NCI-H2081 treated with DMSO at 0.1 percent for 48 hours (cell line): ENCODE measurements around the gene PRR36.

ENCODE experiments used
- DNase-seq: peaks from one replicate; lab custom pipeline; 2025; lab: John Stamatoyannopoulos, UW

Gene PRR36

GRCh38 chr19:7871437-7872305 is 2.5 kb downstream of the PRR36 start:
- no peak for DNase-seq

DNA sequence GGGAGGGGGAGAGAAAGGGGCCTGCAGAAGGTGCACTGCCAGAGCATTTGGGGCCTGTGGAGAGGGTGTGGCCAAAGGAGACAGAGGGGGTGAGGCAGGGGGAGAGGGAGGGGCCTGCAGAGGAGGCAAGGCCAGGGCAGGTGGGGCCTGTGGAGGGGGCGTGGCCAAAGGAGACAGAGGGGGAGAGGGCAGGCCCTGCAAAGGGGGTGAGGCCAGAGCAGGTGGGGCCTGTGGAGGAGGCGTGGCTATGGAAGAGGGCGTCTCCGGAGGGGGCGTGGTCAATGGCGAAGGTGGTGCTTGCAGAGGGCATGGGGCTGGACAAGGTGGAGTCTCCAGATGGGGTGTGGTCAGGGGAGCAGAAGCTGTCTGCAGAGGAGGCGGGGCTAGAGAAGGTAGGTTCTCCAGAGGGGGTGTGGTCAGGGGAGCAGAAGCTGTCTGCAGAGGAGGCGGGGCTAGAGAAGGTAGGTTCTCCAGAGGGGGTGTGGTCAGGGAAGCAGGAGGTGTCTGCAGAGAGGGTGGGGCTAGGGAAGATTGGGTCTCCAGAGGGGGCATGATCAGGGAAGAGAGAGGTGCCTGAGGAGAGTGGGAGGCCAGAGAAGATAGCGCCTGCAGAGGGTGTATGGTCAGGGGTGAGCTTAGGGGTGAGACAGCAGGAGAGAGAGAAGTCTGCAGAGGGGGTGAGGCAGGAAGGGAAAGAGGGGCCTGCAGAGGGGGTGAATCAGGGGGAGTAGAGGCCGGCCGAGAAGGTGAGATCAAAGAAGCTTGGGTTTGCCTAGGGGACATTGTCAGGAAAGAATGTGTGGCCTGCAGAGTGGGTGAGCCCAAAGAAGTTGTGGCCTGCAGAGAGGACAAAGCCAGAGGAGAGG is 3.4 kb downstream of the PRR36 start:
- DNase-seq: no peak

- DNase-seq: no peak
Observed at GRCh38 chr19:7869910-7870511, 4.2 kb downstream of the PRR36 start.

GRCh38 chr19:7869453-7869909 is 4.7 kb downstream of the PRR36 start:
- no peak for DNase-seq

- DNase-seq: no peak
Observed at GRCh38 chr19:7868671-7869452, 5.3 kb downstream of the PRR36 start.

DNA sequence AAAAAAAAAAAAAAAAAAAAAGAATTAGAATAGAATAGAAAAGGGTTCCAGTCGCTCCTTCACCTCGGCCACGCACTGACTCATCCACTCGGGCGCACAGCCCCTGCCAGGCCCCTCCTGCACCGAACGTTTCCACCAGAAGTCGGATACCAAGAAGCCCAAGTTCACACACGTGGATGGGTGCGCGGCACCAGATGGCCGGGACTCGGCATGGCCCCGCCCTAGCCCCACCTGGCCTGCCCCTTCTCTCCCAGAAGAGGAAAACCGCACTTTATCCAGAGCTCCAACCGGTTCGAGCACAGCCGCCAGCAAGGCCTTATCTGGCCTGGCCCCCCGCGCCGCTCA is 5.9 kb downstream of the PRR36 start:
- DNase-seq: no peak

- DNase-seq: no peak
Observed at GRCh38 chr19:7867092-7867844, 6.9 kb downstream of the PRR36 start.

DNA sequence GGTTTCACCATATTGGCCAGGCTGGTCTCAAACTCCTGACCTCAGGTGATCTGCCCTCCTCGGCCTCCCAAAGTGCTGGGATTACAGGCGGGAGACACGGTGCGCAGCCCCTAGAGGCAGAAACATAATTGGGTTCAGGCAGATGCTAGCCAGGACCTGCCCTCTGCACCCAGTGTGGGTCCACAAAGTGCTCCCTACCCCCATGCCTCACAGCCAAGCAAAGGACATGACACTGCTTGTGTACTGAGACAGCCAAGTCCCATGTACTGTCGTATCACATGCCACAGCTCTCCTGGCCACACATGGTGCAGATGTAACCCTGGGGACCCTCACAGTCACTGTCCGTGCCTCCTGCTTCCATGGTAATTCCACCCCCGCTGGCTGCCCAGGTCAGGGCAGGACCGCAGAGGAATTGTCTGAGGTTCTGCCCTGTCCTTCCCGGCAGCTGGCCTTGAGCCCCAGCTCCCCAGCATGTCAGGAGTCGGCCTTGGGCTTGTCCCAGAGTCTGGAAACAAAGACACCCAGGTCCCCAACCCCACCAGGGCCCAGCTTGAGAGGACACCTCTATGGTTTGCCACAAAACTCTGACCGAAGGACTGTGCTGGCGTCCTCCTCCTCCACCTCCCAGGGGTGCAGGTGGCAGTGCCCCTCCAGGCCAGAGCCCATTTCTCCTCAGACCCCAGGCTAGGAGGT is 7.6 kb downstream of the PRR36 start:
- DNase-seq: no peak

- DNase-seq: no peak
Observed at GRCh38 chr19:7865262-7865911, 8.8 kb downstream of the PRR36 start.

DNA sequence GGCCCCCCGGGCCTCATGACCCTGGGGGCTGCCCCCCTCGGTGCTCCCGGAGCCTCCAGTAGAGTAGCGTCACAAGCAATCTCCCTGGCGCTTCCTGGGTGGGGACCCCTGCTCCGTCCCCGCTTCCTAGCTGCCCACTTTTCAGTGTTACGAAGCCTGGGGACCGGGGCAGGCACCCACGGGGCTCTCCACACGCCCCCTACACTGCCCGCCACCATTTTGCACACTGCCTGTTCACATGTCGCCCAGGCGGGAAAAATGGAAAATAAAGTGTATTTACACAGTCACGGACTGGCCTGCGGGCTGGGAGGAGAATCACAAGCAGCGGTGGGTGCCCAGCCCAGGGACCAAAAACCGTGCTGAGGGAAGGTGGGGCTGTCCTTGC is 9.5 kb downstream of the PRR36 start:
- no peak for DNase-seq

DNA sequence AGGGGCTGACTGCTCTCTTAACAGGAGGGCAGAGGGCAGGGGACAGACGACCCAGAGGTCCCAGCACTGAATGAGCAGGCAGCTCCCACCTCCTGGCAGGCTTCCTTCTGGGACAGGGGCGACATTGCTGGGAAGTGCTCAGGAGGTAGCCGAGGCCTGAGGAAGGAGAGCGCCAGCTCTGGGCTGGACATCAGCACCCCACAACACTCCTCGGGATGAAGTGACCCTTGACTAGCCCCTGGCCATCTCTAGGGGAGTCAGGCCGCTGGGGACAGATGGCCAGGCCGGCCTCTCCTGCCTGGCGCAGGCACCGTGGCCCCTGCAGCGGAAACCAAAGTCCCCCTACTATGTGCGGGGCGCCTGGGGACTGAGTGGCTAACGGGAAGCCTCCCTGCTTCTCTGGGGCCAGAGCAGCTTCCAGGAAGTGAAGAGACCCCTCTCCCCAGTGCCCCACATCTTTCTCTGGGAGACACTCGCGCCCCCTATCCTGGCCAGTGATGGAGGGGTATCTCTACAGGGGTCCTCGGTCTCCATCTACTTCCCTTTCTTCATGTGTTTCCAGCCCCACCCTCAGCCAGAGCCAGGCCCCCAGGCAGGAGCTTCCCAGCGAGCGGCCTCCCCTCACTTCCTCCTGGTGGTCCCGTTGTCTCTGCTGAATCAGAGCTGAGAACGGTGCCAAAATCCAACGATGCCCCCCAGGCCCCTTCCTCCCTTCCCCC is 10.1 kb downstream of the PRR36 start:
- no peak for DNase-seq

DNA sequence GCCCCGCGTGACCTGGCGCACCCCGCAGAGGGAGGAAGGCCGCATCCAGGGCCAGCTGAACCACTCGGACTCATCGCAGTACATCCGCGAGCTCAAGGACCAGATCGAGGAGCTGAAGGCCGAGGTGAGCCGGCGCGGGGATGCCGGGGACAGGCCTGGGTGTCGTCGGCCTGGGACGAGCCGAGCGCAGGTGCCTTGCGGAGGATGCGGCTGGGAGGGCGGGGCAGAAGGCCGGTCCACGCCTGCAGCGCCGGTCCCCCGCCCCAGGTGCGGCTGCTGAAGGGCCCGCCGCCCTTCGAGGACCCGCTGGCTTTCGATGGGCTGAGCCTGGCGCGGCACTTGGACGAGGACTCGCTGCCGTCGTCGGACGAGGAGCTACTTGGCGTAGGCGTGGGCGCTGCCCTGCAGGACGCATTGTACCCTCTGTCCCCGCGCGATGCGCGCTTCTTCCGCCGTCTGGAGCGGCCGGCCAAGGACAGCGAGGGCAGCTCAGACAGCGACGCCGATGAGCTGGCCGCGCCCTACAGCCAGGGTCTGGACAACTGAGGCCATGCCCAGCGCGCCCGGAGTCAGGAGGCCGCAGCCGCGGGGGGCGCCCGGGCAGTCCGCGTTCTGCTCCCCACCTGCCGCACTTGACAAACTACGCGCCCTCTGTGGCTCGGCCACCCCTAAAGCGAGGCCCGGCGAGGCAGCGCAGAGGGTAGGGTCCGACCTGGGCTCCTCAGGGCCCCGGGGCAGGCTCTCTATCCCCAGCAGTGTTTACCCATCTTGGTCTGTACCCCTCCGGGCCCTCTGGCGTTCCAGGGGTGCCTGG is 10.8 kb downstream of the PRR36 start:
- no peak for DNase-seq

- no peak for DNase-seq
Observed at GRCh38 chr19:7862413-7862951, 11.7 kb downstream of the PRR36 start.

DNA sequence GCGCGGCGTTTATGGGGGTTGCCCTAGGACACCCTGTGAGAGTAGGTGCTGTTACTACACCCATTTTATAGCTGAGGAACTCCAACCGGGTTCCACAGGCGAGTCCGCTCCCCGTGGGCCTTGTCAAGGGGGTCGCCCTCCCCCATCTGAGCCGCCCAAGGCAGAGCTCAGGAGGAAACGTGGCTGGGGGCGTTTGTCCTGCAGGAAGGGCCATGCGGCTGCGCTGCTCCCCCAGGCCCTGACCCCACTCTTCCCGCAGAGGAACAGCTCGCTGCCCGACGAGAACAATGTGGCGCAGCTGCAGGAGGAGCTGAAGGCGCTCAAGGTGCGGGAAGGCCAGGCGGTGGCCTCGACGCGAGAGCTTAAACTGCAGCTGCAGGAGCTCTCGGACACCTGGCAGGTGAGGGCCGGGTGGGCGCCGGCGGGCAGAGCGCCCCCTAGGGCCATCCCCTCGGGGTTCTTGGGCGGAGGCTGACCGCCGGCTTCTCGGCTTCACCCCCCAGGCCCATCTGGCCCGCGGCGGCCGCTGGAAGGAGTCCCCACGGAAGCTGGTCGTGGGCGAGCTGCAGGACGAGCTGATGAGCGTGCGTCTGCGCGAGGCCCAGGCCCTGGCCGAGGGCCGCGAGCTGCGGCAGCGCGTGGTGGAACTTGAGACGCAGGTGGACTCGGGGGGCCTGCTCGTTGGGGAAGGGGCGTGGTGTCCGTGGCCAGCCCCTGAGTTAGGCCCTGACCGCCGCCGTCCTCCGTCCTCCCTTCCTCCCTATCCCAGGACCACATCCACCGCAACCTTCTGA is 12.4 kb downstream of the PRR36 start:
- DNase-seq: no peak

- DNase-seq: no peak
Observed at GRCh38 chr19:7860714-7861618, 13.2 kb downstream of the PRR36 start.
